GOT3 (cell line): ENCODE results near the gene OR2T12.
"Not testable (repeated sequence)": the region's sequence is repeated elsewhere in the genome, so short reads cannot be mapped to it uniquely, and the experiment has no call there.

Source experiments
- DNase-seq: peaks from one replicate; lab custom pipeline; 2025; ENCODE audit warnings: mixed read lengths; lab: John Stamatoyannopoulos, UW

Gene OR2T12

GRCh38 chr1:248303324-248303723 lies at the start of gene OR2T12:
OR2T12 (minus strand) TSS chr1:248303424; CDS start chr1:248295578, 7,846 bp downstream.
- no peak for DNase-seq

- DNase-seq = no peak
Observed at GRCh38 chr1:248348475-248348874, 45.3 kb upstream of the OR2T12 start, which contains the start of gene OR14C36. OR14C36 (plus strand) TSS chr1:248348775; CDS start chr1:248348775, 0 bp downstream.

- no peak for DNase-seq
Observed at GRCh38 chr1:248343451-248343850, 40.2 kb upstream of the OR2T12 start.

- no peak for DNase-seq
Observed at GRCh38 chr1:248324468-248324867, 21.2 kb upstream of the OR2T12 start, which contains the start of gene OR2M7. OR2M7 (minus strand) TSS chr1:248324568; CDS start chr1:248324568, 0 bp downstream.

- no peak for DNase-seq
Observed at GRCh38 chr1:248316796-248317195, 13.6 kb upstream of the OR2T12 start.

- not testable (repeated sequence) for DNase-seq
Observed at GRCh38 chr1:248306740-248307139, 3.5 kb upstream of the OR2T12 start.

GRCh38 chr1:248306103-248306502 lies 2.9 kb upstream of the OR2T12 start:
- DNase-seq = no peak

GRCh38 chr1:248305672-248306071 lies 2.4 kb upstream of the OR2T12 start:
- not testable (repeated sequence) for DNase-seq

GRCh38 chr1:248288391-248288790 lies 14.8 kb downstream of the OR2T12 start:
- no peak for DNase-seq

GRCh38 chr1:248277876-248278275 lies 25.3 kb downstream of the OR2T12 start, which contains the start of gene OR2T33:
OR2T33 (minus strand) TSS chr1:248277976; CDS start chr1:248273814, 4,162 bp downstream.
- no peak for DNase-seq

- DNase-seq = not testable (repeated sequence)
Observed at GRCh38 chr1:248273225-248273624, 30.0 kb downstream of the OR2T12 start.

- DNase-seq = no peak
Observed at GRCh38 chr1:248268178-248268577, 35.0 kb downstream of the OR2T12 start.

GRCh38 chr1:248259309-248259708 lies 43.9 kb downstream of the OR2T12 start:
- not testable (repeated sequence) for DNase-seq

- peak; percentile 34 for DNase-seq
Observed at GRCh38 chr1:248243204-248243603, 60.0 kb downstream of the OR2T12 start.
